Adrenal gland (tissue), 12 donors: Measurements from ENCODE around the gene LRFN2. TPM values are rescaled to one million over a fixed set of nuclear protein-coding genes. Genes with fewer than 3 reads are reported as not detected.

Experiments
- DNase-seq, 7 donors: peaks; one replicate each; pipeline ENCODE4 v3.0.0-alpha.2; 2019 to 2020
- H3K27ac ChIP-seq, 5 donors: fragments of 200-600 bp; sonication (generic) in 4 of 5; 1 replicate in 3 of 5; 2 replicates in 2 of 5; pipeline versions ENCODE4 v1.5.1 to v1.8.0; 2016 to 2020; ENCODE audit warnings: mild to moderate bottlenecking in 1 of 5
- H3K27me3 ChIP-seq: fragments of 200-600 bp; 2 replicates; pipeline ENCODE4 v1.8.0; 2021
- H3K36me3 ChIP-seq, 2 donors: fragments of 200-600 bp; replicated peaks in 1 of 2; 1 replicate in 1 of 2; 2 replicates in 1 of 2; pipeline versions ENCODE4 v1.5.1 to v1.8.0; 2018 to 2022
- H3K4me1 ChIP-seq, 2 donors: fragments of 200-600 bp; replicated peaks in 1 of 2; 1 replicate in 1 of 2; 2 replicates in 1 of 2; pipeline versions ENCODE4 v1.5.1 to v1.8.0; 2018 to 2021
- H3K4me3 ChIP-seq, 4 donors: fragments of 200-600 bp; sonication (generic) in 3 of 4; one replicate each; pipeline ENCODE4 v1.5.1; 2016 to 2018
- H3K9me3 ChIP-seq, 3 donors: fragments of 200-600 bp; sonication (generic) in 1 of 3; replicated peaks in 1 of 3; 1 replicate in 2 of 3; 2 replicates in 1 of 3; pipeline versions ENCODE4 v1.5.1 to v1.8.0; 2016 to 2021
- CTCF ChIP-seq, 6 experiments: fragments of 450-650 bp in 4 of 6; fragments of 200-600 bp in 2 of 6; sonication (generic) in 1 of 6; IDR thresholded peaks; 1 replicate in 5 of 6; 2 replicates in 1 of 6; pipeline versions ENCODE4 v1.5.1 to v1.8.0; 2016 to 2021; ENCODE audit warnings: antibody characterized with exemption in 6 of 6, mild to moderate bottlenecking in 2 of 6, moderate library complexity in 1 of 6
- POLR2A ChIP-seq, 2 donors: fragments of 450-650 bp; IDR thresholded peaks; one replicate each; pipeline ENCODE4 v1.6.1; 2017; ENCODE audit warnings: antibody characterized with exemption in 2 of 2, mild to moderate bottlenecking in 2 of 2, moderate library complexity in 1 of 2
- WGBS, 4 donors: extraction: QIAGEN DNeasy Blood & Tissue Kit in 2 of 4; methylation state at CpG; one replicate each; pipeline versions ENCODE4 v1.1.5 to v1.1.7; 2013 to 2017; 5-methylcytosine and 5-hydroxymethylcytosine counted together
- intact Hi-C, 2 donors: fragments of 100-400 bp; cut with DNase I; formaldehyde crosslinking; loops; one replicate each; pipeline versions ENCODE4 v1.14.1 to v1.15.0; 2022 to 2023
- polyA plus RNA-seq, 3 donors: library from polyadenylated mRNA; stranded (reverse); fragments of 200-250 nt in 2 of 3; fragments of 350-450 nt in 1 of 3; fragmentation: Illumina TruSeq in 1 of 3; extraction: RNeasy Lipid Tissue Mini Kit (QIAGEN cat#74804) in 1 of 3; gene quantifications; one replicate each; pipeline ENCODE4 v1.2.3, GENCODE V29; 2013 to 2014
- total RNA-seq, 9 donors: library from RNA; depleted of rRNA in 4 of 9; stranded (reverse); fragments of >200 nt in 4 of 9; fragments of 120-200 nt in 1 of 9; fragmentation: NEBNext Ultra II Directional in 1 of 9; extraction: Animal tissue kit (Norgen Biotek cat#: 25700) in 1 of 9; gene quantifications; one replicate each; pipeline versions ENCODE4 v1.1.0 to v1.2.4, GENCODE V29; 2013 to 2023
- donor health status: healthy with polysubstance abuse.
- donor health status: Bipolar disorder and iron deficiency.
- donor health status: DM: yes; HTN: yes; CAD: no.
- donor health status: DM: no; HTN: no; CAD: no.
- donor health status: DM: no; HTN: no; CAD: no.
- donor health status: DM: yes; HTN: yes; CAD: no.

Gene LRFN2
- total and polyA plus RNA-seq, 12 donors: 0.03 to 0.74 (median 0.16) TPM; not detected in 3

- no peaks in the 10 kb centered on the region for H3K9me3 ChIP-seq
- H3K36me3 ChIP-seq: no peaks in the 10 kb centered on the region
- no peaks in the 10 kb centered on the region for H3K4me1 ChIP-seq
- no peak overlapping the region for H3K27ac ChIP-seq
- no peaks in the 10 kb centered on the region for H3K27me3 ChIP-seq
- H3K4me3 ChIP-seq: no peak overlapping the region
- TF ChIP-seq CTCF (IDR thresholded peaks at IDR 0.05) (no peak), POLR2A (IDR thresholded peaks at IDR 0.05) (no peak)
- no peak for DNase-seq
- intact Hi-C loops: no loop called here
- 68 to 83% (median 78%) methylated on average over 2 of the region's 2 CpGs for WGBS, 4 donors
Observed at GRCh38 chr6:40543776-40544175, 43.4 kb downstream of the LRFN2 start.

- no peaks in the 10 kb centered on the region for H3K4me1 ChIP-seq
- no peaks in the 10 kb centered on the region for H3K9me3 ChIP-seq
- no peak overlapping the region for H3K4me3 ChIP-seq
- H3K36me3 ChIP-seq: no peaks in the 10 kb centered on the region
- H3K27me3 ChIP-seq: no peaks in the 10 kb centered on the region
- no peak overlapping the region for H3K27ac ChIP-seq
- TF ChIP-seq POLR2A (IDR thresholded peaks at IDR 0.05) (no peak), CTCF (IDR thresholded peaks at IDR 0.05) (no peak)
- DNase-seq: no peak
- 71 to 95% (median 85%) methylated on average over 5 of the region's 5 CpGs for WGBS, 4 donors
- intact Hi-C loops: no loop called here
Observed at GRCh38 chr6:40543146-40543545, 44.0 kb downstream of the LRFN2 start.

GRCh38 chr6:40542175-40542764 is 44.9 kb downstream of the LRFN2 start:
- no peaks in the 10 kb centered on the region for H3K36me3 ChIP-seq
- no peaks in the 10 kb centered on the region for H3K27me3 ChIP-seq
- no peaks in the 10 kb centered on the region for H3K9me3 ChIP-seq
- WGBS, 4 donors: 75 to 94% (median 84%) methylated on average over 4 to 5 of the region's 5 CpGs
- no peak for DNase-seq
- H3K4me3 ChIP-seq: no peak overlapping the region
- no peaks in the 10 kb centered on the region for H3K4me1 ChIP-seq
- no peak overlapping the region for H3K27ac ChIP-seq
- TF ChIP-seq CTCF (IDR thresholded peaks at IDR 0.05) (no peak), POLR2A (IDR thresholded peaks at IDR 0.05) (no peak)
- intact Hi-C loops: no loop called here

GRCh38 chr6:40541556-40542174 is 45.5 kb downstream of the LRFN2 start:
- TF ChIP-seq CTCF (IDR thresholded peaks at IDR 0.05) (no peak), POLR2A (IDR thresholded peaks at IDR 0.05) (no peak)
- Histone ChIP-seq H3K9me3 (no peaks in the 10 kb centered on the region), H3K27me3 (no peaks in the 10 kb centered on the region), H3K4me1 (peaks cover 0 to under 1% of the 10 kb centered on the region in 2 donors), H3K36me3 (no peaks in the 10 kb centered on the region), H3K27ac (no peak overlapping the region), H3K4me3 (no peak overlapping the region)
- 80 to 85% (median 83%) methylated on average over 5 to 9 of the region's 9 CpGs for WGBS, 4 donors
- intact Hi-C loops: no loop called here
- DNase-seq: no peak
